CD14-positive monocyte (primary cell): ENCODE results near the gene MTMR12. TPM values are rescaled to one million over a fixed set of nuclear protein-coding genes. Genes with fewer than 3 reads are reported as not detected.
A peak's percentile ranks its signal among the peaks of the same experiment; 100 is the strongest.
"Not testable (repeated sequence)": the region's sequence is repeated elsewhere in the genome, so short reads cannot be mapped to it uniquely, and the experiment has no call there.

Experiments
- DNase-seq, 3 donors: peaks; one replicate each; pipeline ENCODE4 v3.0.0-alpha.2; 2011 to 2022
- H2AFZ ChIP-seq: 2 replicates; pipeline ENCODE4 v1.6.0; 2012; ENCODE audit warnings: mild to moderate bottlenecking, low read depth, low read length, inconsistent platforms; ENCODE audit not compliant: insufficient read depth, poor library complexity, severe bottlenecking
- H3K27ac ChIP-seq, 2 donors: 1 replicate in 1 of 2; 2 replicates in 1 of 2; pipeline ENCODE4 v1.5.1; 2012 to 2013; ENCODE audit warnings: low read length in 2 of 2, control low read depth in 1 of 2, inconsistent platforms in 1 of 2, low read depth in 1 of 2, mild to moderate bottlenecking in 1 of 2
- H3K27me3 ChIP-seq, 2 donors: one replicate each; pipeline versions ENCODE4 v1.6.0 to v1.6.1; 2011 to 2013; ENCODE audit warnings: low read length in 2 of 2; ENCODE audit not compliant: control insufficient read depth in 2 of 2, insufficient read depth in 2 of 2
- H3K36me3 ChIP-seq, 2 donors: replicated peaks in 1 of 2; 1 replicate in 1 of 2; 2 replicates in 1 of 2; pipeline versions ENCODE4 v1.5.1 to v1.6.1; 2012 to 2013; ENCODE audit warnings: low read length in 2 of 2, control low read depth in 1 of 2, inconsistent platforms in 1 of 2, mild to moderate bottlenecking in 1 of 2; ENCODE audit not compliant: insufficient read depth in 2 of 2, control insufficient read depth in 1 of 2
- H3K4me1 ChIP-seq, 2 donors: 1 replicate in 1 of 2; 2 replicates in 1 of 2; pipeline versions ENCODE4 v1.5.1 to v1.6.1; 2012 to 2013; ENCODE audit warnings: low read length in 2 of 2, control low read depth in 1 of 2, inconsistent platforms in 1 of 2, mild to moderate bottlenecking in 1 of 2, moderate library complexity in 1 of 2; ENCODE audit not compliant: insufficient read depth in 2 of 2, control insufficient read depth in 1 of 2
- H3K4me2 ChIP-seq: replicated peaks from 2 replicates; pipeline ENCODE3; 2012; ENCODE audit warnings: low read length, moderate library complexity, mild to moderate bottlenecking; ENCODE audit not compliant: poor library complexity, severe bottlenecking; ENCODE audit errors: extremely low read depth
- H3K4me3 ChIP-seq, 3 experiments: fragments of 200-600 bp in 1 of 3; sonication (generic) in 1 of 3; replicated peaks in 1 of 3; 1 replicate in 2 of 3; 2 replicates in 1 of 3; pipeline ENCODE4 v1.5.1; 2011 to 2013; ENCODE audit warnings: low read length in 3 of 3, mild to moderate bottlenecking in 3 of 3, control low read depth in 2 of 3, low read depth in 2 of 3, inconsistent platforms in 1 of 3, moderate library complexity in 1 of 3
- H3K79me2 ChIP-seq: 2 replicates; pipeline ENCODE4 v1.6.0; 2012; ENCODE audit warnings: mild to moderate bottlenecking, control low read depth, inconsistent platforms, low read length, moderate library complexity; ENCODE audit not compliant: insufficient read depth
- H3K9ac ChIP-seq: 2 replicates; pipeline ENCODE4 v1.6.0; 2017; ENCODE audit warnings: low read length, mild to moderate bottlenecking; ENCODE audit not compliant: insufficient read depth, poor library complexity, severe bottlenecking
- H3K9me3 ChIP-seq, 2 donors: replicated peaks in 1 of 2; 1 replicate in 1 of 2; 2 replicates in 1 of 2; pipeline versions ENCODE4 v1.5.1 to v1.6.1; 2012 to 2013; ENCODE audit warnings: low read length in 2 of 2, control low read depth in 1 of 2; ENCODE audit not compliant: control insufficient read depth in 1 of 2, insufficient read depth in 1 of 2
- H4K20me1 ChIP-seq: 2 replicates; pipeline ENCODE4 v1.6.0; 2012; ENCODE audit warnings: mild to moderate bottlenecking, low read length, control low read depth, moderate library complexity; ENCODE audit not compliant: insufficient read depth
- H3K27ac Mint-ChIP-seq, 7 donors: one replicate each; pipeline ENCODE4 v1.8.0; 2020; ENCODE audit warnings: mild to moderate bottlenecking in 7 of 7, mixed read lengths in 7 of 7, moderate library complexity in 6 of 7, inconsistent platforms in 2 of 7
- H3K27me3 Mint-ChIP-seq, 3 donors: one replicate each; pipeline ENCODE4 v1.8.0; 2021 to 2022; ENCODE audit warnings: low read depth in 3 of 3, mild to moderate bottlenecking in 3 of 3, mixed read lengths in 3 of 3, moderate library complexity in 3 of 3, inconsistent platforms in 1 of 3
- H3K36me3 Mint-ChIP-seq, 2 donors: one replicate each; pipeline ENCODE4 v1.8.0; 2020; ENCODE audit warnings: mixed read lengths in 2 of 2, inconsistent platforms in 1 of 2, mild to moderate bottlenecking in 1 of 2
- H3K4me1 Mint-ChIP-seq: one replicate; pipeline ENCODE4 v1.8.0; 2020; ENCODE audit warnings: mild to moderate bottlenecking, mixed read lengths
- H3K4me3 Mint-ChIP-seq, 2 donors: one replicate each; pipeline ENCODE4 v1.8.0; 2020; ENCODE audit warnings: mild to moderate bottlenecking in 2 of 2, mixed read lengths in 2 of 2, moderate library complexity in 1 of 2
- H3K9me3 Mint-ChIP-seq, 7 donors: one replicate each; pipeline ENCODE4 v1.8.0; 2020 to 2022; ENCODE audit warnings: mixed read lengths in 7 of 7, mild to moderate bottlenecking in 6 of 7, moderate library complexity in 6 of 7, inconsistent platforms in 2 of 7
- CTCF ChIP-seq: fragments of 200-600 bp; IDR thresholded peaks from one replicate; pipeline ENCODE4 v1.8.0; 2022; ENCODE audit warnings: antibody characterized with exemption, mild to moderate bottlenecking
- WGBS: methylation state at CpG from one replicate; pipeline ENCODE4 v1.1.5; 2013; ENCODE audit warnings: missing lambda C conversion rate; ENCODE audit not compliant: insufficient coverage; 5-methylcytosine and 5-hydroxymethylcytosine counted together
- intact Hi-C, 2 donors: fragments of 100-400 bp; cut with micrococcal nuclease; formaldehyde crosslinking; loops; one replicate each; pipeline versions ENCODE4 v1.15.0 to v1.15.1; 2023
- polyA plus RNA-seq, 3 donors: library from polyadenylated mRNA; depleted of rRNA in 1 of 3; unstranded in 2 of 3; stranded (reverse) in 1 of 3; fragments of 300-500 nt in 2 of 3; fragments of >200 nt in 1 of 3; fragmentation: Illumina TruSeq in 2 of 3; gene quantifications; 1 replicate in 2 of 3; 2 replicates in 1 of 3; pipeline ENCODE4 v1.2.3, GENCODE V29; 2012 to 2021

MTMR12 gene
- polyA plus RNA-seq, 3 donors, result 10.3 to 19.0 (median 17.3) TPM

- Histone ChIP-seq H3K9ac (no peak overlapping the region), H3K79me2 (no peaks in the 10 kb centered on the region), H3K4me2 (no peak overlapping the region), H4K20me1 (no peaks in the 10 kb centered on the region), H3K9me3 (peaks cover 31 to 41% of the 10 kb centered on the region in 2 donors), H3K27me3 (no peaks in the 10 kb centered on the region), H3K36me3 (no peaks in the 10 kb centered on the region), H2AFZ (no peak overlapping the region), H3K4me1 (no peaks in the 10 kb centered on the region), H3K27ac (no peak overlapping the region), H3K4me3 (no peak overlapping the region)
- H3K27me3 Mint-ChIP-seq, result peaks cover 3% of the 10 kb centered on the region in 3 donors
- no peaks in the 10 kb centered on the region for H3K36me3 Mint-ChIP-seq
- H3K4me1 Mint-ChIP-seq, result no peaks in the 10 kb centered on the region
- no peak overlapping the region for H3K4me3 Mint-ChIP-seq
- TF ChIP-seq CTCF, result no peak
- intact Hi-C loops, result no loop called here
- no peak for DNase-seq
- WGBS, result 96% methylated on average over 7 of the region's 8 CpGs
- peak overlapping the region in 1 of 7 donors; percentile 57 for H3K27ac Mint-ChIP-seq
- H3K9me3 Mint-ChIP-seq, result peaks cover 15 to 44% (median 32%) of the 10 kb centered on the region in 7 donors
Observed at GRCh38 chr5:32323741-32324140, 11.0 kb upstream of the MTMR12 start.

- no peak overlapping the region for H2AFZ ChIP-seq
- no peak overlapping the region for H3K4me3 ChIP-seq
- intact Hi-C loops, result no loop called here
- Mint-ChIP-seq H3K9me3 (peaks cover 15 to 44% (median 32%) of the 10 kb centered on the region in 7 donors), H3K36me3 (no peaks in the 10 kb centered on the region), H3K4me1 (no peaks in the 10 kb centered on the region), H3K4me3 (no peak overlapping the region), H3K27ac (peak overlapping the region in 1 of 7 donors; percentile 41), H3K27me3 (peaks cover 3% of the 10 kb centered on the region in 3 donors)
- H3K79me2 ChIP-seq, result no peaks in the 10 kb centered on the region
- no peak for DNase-seq
- no peak overlapping the region for H3K27ac ChIP-seq
- no peak overlapping the region for H3K4me2 ChIP-seq
- no peaks in the 10 kb centered on the region for H3K36me3 ChIP-seq
- H3K4me1 ChIP-seq, result no peaks in the 10 kb centered on the region
- no peaks in the 10 kb centered on the region for H3K27me3 ChIP-seq
- no peak overlapping the region for H3K9ac ChIP-seq
- H4K20me1 ChIP-seq, result no peaks in the 10 kb centered on the region
- peaks cover 31 to 41% of the 10 kb centered on the region in 2 donors for H3K9me3 ChIP-seq
- WGBS, result 96% methylated on average over 6 of the region's 12 CpGs
- TF ChIP-seq CTCF, result no peak
Observed at GRCh38 chr5:32322882-32323281, 10.1 kb upstream of the MTMR12 start.

- H3K36me3 Mint-ChIP-seq, H3K4me1 ChIP-seq, H3K27me3 ChIP-seq, H3K27me3 Mint-ChIP-seq, intact Hi-C loops, H3K4me1 Mint-ChIP-seq, H4K20me1 ChIP-seq, H3K79me2 ChIP-seq, H3K4me3 Mint-ChIP-seq, H3K9ac ChIP-seq, H3K4me2 ChIP-seq, H3K4me3 ChIP-seq, H2AFZ ChIP-seq, H3K36me3 ChIP-seq: not testable (repeated sequence)
- WGBS, result no CpG with 5 or more reads among the region's 2 CpGs
- peak; percentile 20 to 37 (median 35) for DNase-seq
- Histone ChIP-seq H3K9me3 (peaks cover 31 to 41% of the 10 kb centered on the region in 2 donors), H3K27ac (peak overlapping the region; percentile 35 to 56)
- peak overlapping the region in 5 of 7 donors; percentile 35 to 84 (median 76) for H3K27ac Mint-ChIP-seq
- H3K9me3 Mint-ChIP-seq, result peaks cover 15 to 44% (median 32%) of the 10 kb centered on the region in 7 donors
Observed at GRCh38 chr5:32321787-32322186, 9.0 kb upstream of the MTMR12 start.
